Stimulated activated memory B cell treated with anti-CD40 and anti-IgM and Interleukin-4, amounts not matched to agents 10 μg/mL and 1 μg/mL and 100 μg/mL, for 72 hours (primary cell): ENCODE results near the gene PITPNB.

ENCODE experiments used
- ATAC-seq: fragments of 150-1000 bp; cut with Tn5 transposase; 2 replicates; pipeline ENCODE4 v1.10.0; 2021
- H3K27ac Mint-ChIP-seq: one replicate; pipeline ENCODE4 v1.8.0; 2022; ENCODE audit warnings: mild to moderate bottlenecking, mixed read lengths
- H3K27me3 Mint-ChIP-seq: one replicate; pipeline ENCODE4 v1.8.0; 2022; ENCODE audit warnings: mixed read lengths
- H3K36me3 Mint-ChIP-seq: one replicate; pipeline ENCODE4 v1.8.0; 2022; ENCODE audit warnings: mixed read lengths
- H3K4me1 Mint-ChIP-seq: one replicate; pipeline ENCODE4 v1.8.0; 2022; ENCODE audit warnings: mixed read lengths
- H3K4me3 Mint-ChIP-seq: one replicate; pipeline ENCODE4 v1.8.0; 2022; ENCODE audit warnings: mild to moderate bottlenecking, moderate library complexity, mixed read lengths
- H3K9me3 Mint-ChIP-seq: one replicate; pipeline ENCODE4 v1.8.0; 2022; ENCODE audit warnings: mixed read lengths

Gene PITPNB

GRCh38 chr22:27919222-27919941, at the start of gene PITPNB:
Gene PITPNB, minus strand, starts transcription at chr22:27919256. Its CDS starts 65 bp downstream, at chr22:27919191.
- Mint-ChIP-seq H3K36me3 (peaks cover 16% of the 10 kb centered on the region), H3K9me3 (no peaks in the 10 kb centered on the region), H3K27me3 (no peaks in the 10 kb centered on the region), H3K4me3 (peak within 1 kb of the TSS; percentile 90), H3K4me1 (peaks cover 54% of the 10 kb centered on the region), H3K27ac (peak within 1 kb of the TSS; percentile 98)
- peak; percentile 93 for ATAC-seq

GRCh38 chr22:27966168-27967064, 47.4 kb upstream of the PITPNB start:
- H3K27ac Mint-ChIP-seq: no peak overlapping the region

GRCh38 chr22:27962268-27963044, 43.4 kb upstream of the PITPNB start:
- Mint-ChIP-seq H3K9me3 (no peaks in the 10 kb centered on the region), H3K27ac (no peak overlapping the region), H3K36me3 (no peaks in the 10 kb centered on the region), H3K27me3 (no peaks in the 10 kb centered on the region), H3K4me3 (no peak overlapping the region), H3K4me1 (no peaks in the 10 kb centered on the region)
- no peak for ATAC-seq

More at GRCh38 chr22:27966168-27967064, 47.4 kb upstream of the PITPNB start:
- Mint-ChIP-seq H3K4me1 (no peaks in the 10 kb centered on the region), H3K4me3 (no peak overlapping the region), H3K27me3 (no peaks in the 10 kb centered on the region), H3K36me3 (peaks cover 18% of the 10 kb centered on the region), H3K9me3 (no peaks in the 10 kb centered on the region)
- no peak for ATAC-seq

GRCh38 chr22:27961680-27962079, 42.6 kb upstream of the PITPNB start:
- H3K4me3 Mint-ChIP-seq: no peak overlapping the region
- no peaks in the 10 kb centered on the region for H3K4me1 Mint-ChIP-seq
- H3K36me3 Mint-ChIP-seq: no peaks in the 10 kb centered on the region
- no peak overlapping the region for H3K27ac Mint-ChIP-seq
- ATAC-seq: no peak
- H3K27me3 Mint-ChIP-seq: no peaks in the 10 kb centered on the region
- no peaks in the 10 kb centered on the region for H3K9me3 Mint-ChIP-seq

- Mint-ChIP-seq H3K27me3 (no peaks in the 10 kb centered on the region), H3K4me3 (no peak overlapping the region), H3K4me1 (no peaks in the 10 kb centered on the region), H3K27ac (no peak overlapping the region), H3K9me3 (no peaks in the 10 kb centered on the region), H3K36me3 (no peaks in the 10 kb centered on the region)
- no peak for ATAC-seq
These were observed 42.1 kb upstream of the PITPNB start for GRCh38 chr22:27961182-27961581.

GRCh38 chr22:27959335-27960090, 40.5 kb upstream of the PITPNB start:
- no peaks in the 10 kb centered on the region for H3K36me3 Mint-ChIP-seq
- H3K27ac Mint-ChIP-seq: no peak overlapping the region
- H3K4me3 Mint-ChIP-seq: no peak overlapping the region
- H3K4me1 Mint-ChIP-seq: no peaks in the 10 kb centered on the region
- H3K9me3 Mint-ChIP-seq: no peaks in the 10 kb centered on the region
- no peak for ATAC-seq
- H3K27me3 Mint-ChIP-seq: no peaks in the 10 kb centered on the region

GRCh38 chr22:27952779-27953178, 33.7 kb upstream of the PITPNB start:
- no peaks in the 10 kb centered on the region for H3K4me1 Mint-ChIP-seq
- ATAC-seq: no peak
- H3K9me3 Mint-ChIP-seq: no peaks in the 10 kb centered on the region
- H3K27me3 Mint-ChIP-seq: no peaks in the 10 kb centered on the region
- H3K4me3 Mint-ChIP-seq: no peak overlapping the region
- H3K27ac Mint-ChIP-seq: no peak overlapping the region
- H3K36me3 Mint-ChIP-seq: peaks cover 5% of the 10 kb centered on the region

GRCh38 chr22:27952091-27952490, 33.0 kb upstream of the PITPNB start:
- Mint-ChIP-seq H3K36me3 (peaks cover 12% of the 10 kb centered on the region), H3K27ac (no peak overlapping the region), H3K4me1 (no peaks in the 10 kb centered on the region), H3K27me3 (no peaks in the 10 kb centered on the region), H3K4me3 (no peak overlapping the region), H3K9me3 (no peaks in the 10 kb centered on the region)
- no peak for ATAC-seq

GRCh38 chr22:27949421-27949820, 30.4 kb upstream of the PITPNB start:
- peaks cover 19% of the 10 kb centered on the region for H3K36me3 Mint-ChIP-seq
- no peak overlapping the region for H3K27ac Mint-ChIP-seq
- no peaks in the 10 kb centered on the region for H3K27me3 Mint-ChIP-seq
- no peak overlapping the region for H3K4me3 Mint-ChIP-seq
- no peaks in the 10 kb centered on the region for H3K4me1 Mint-ChIP-seq
- H3K9me3 Mint-ChIP-seq: no peaks in the 10 kb centered on the region
- no peak for ATAC-seq

- Mint-ChIP-seq H3K4me3 (no peak overlapping the region), H3K27me3 (no peaks in the 10 kb centered on the region), H3K9me3 (no peaks in the 10 kb centered on the region), H3K36me3 (peaks cover 19% of the 10 kb centered on the region), H3K27ac (no peak overlapping the region), H3K4me1 (no peaks in the 10 kb centered on the region)
- ATAC-seq: no peak
These were observed 29.5 kb upstream of the PITPNB start for GRCh38 chr22:27948569-27948968.

- Mint-ChIP-seq H3K4me1 (no peaks in the 10 kb centered on the region), H3K27me3 (no peaks in the 10 kb centered on the region), H3K4me3 (no peak overlapping the region), H3K36me3 (peaks cover 20% of the 10 kb centered on the region), H3K27ac (peak overlapping the region; percentile 31), H3K9me3 (no peaks in the 10 kb centered on the region)
- no peak for ATAC-seq
These were observed 28.4 kb upstream of the PITPNB start for GRCh38 chr22:27947448-27947847.

GRCh38 chr22:27941143-27941542, 22.1 kb upstream of the PITPNB start:
- no peaks in the 10 kb centered on the region for H3K27me3 Mint-ChIP-seq
- no peak for ATAC-seq
- H3K36me3 Mint-ChIP-seq: peaks cover 23% of the 10 kb centered on the region
- no peak overlapping the region for H3K27ac Mint-ChIP-seq
- no peaks in the 10 kb centered on the region for H3K9me3 Mint-ChIP-seq
- H3K4me1 Mint-ChIP-seq: no peaks in the 10 kb centered on the region
- no peak overlapping the region for H3K4me3 Mint-ChIP-seq

GRCh38 chr22:27937453-27937852, 18.4 kb upstream of the PITPNB start:
- H3K27ac Mint-ChIP-seq: no peak overlapping the region
- no peaks in the 10 kb centered on the region for H3K9me3 Mint-ChIP-seq
- H3K36me3 Mint-ChIP-seq: peaks cover 21% of the 10 kb centered on the region
- ATAC-seq: no peak
- H3K27me3 Mint-ChIP-seq: no peaks in the 10 kb centered on the region
- H3K4me3 Mint-ChIP-seq: no peak overlapping the region
- H3K4me1 Mint-ChIP-seq: no peaks in the 10 kb centered on the region

- peaks cover 6% of the 10 kb centered on the region for H3K36me3 Mint-ChIP-seq
- ATAC-seq: no peak
- no peak overlapping the region for H3K4me3 Mint-ChIP-seq
These were observed 16.8 kb upstream of the PITPNB start for GRCh38 chr22:27935897-27936296.

More at GRCh38 chr22:27935897-27936296, 16.8 kb upstream of the PITPNB start:
- H3K4me1 Mint-ChIP-seq: no peaks in the 10 kb centered on the region
- no peak overlapping the region for H3K27ac Mint-ChIP-seq
- H3K9me3 Mint-ChIP-seq: no peaks in the 10 kb centered on the region
- no peaks in the 10 kb centered on the region for H3K27me3 Mint-ChIP-seq
